Activated CD8-positive, alpha-beta memory T cell treated with anti-CD3 and anti-CD28 coated beads, Interleukin-2, amount 50 U/mL, for 4 hours (primary cell): ENCODE results near the gene FNDC8.
"Not testable (repeated sequence)": the region's sequence is repeated elsewhere in the genome, so short reads cannot be mapped to it uniquely, and the experiment has no call there.

Experiments used
- DNase-seq: peaks from one replicate; pipeline ENCODE4 v3.0.0-alpha.2; 2020

FNDC8 gene

DNA sequence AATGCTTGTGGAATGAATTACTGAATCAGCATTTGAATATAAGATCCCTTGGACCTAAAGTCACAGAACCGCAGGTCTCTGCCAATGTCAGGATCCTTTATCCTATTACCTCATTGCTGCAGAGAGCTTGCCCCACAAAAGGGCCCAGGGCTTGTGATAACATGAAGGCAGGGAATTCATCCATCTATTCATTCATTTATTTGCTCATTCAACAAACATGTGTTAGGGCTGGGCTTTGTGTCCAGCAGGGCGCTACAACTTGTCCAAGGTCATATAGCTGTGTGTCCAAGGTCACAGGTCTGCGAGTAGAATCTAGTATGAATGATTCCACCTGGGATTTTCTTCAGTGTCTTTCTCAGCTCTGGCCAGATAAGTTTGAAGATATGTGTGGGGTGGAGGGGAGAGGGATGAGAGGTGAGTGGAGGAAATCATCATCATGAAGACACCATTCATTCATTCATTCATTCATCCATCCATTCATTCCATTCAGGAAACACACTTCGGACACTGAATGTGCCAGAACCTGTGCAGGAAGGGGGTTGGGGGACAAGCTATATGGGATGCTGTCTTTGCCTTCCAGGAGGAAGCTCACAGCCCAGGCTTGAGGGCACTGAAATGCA, 24.9 kb downstream of the FNDC8 start:
- DNase-seq: no peak

DNA sequence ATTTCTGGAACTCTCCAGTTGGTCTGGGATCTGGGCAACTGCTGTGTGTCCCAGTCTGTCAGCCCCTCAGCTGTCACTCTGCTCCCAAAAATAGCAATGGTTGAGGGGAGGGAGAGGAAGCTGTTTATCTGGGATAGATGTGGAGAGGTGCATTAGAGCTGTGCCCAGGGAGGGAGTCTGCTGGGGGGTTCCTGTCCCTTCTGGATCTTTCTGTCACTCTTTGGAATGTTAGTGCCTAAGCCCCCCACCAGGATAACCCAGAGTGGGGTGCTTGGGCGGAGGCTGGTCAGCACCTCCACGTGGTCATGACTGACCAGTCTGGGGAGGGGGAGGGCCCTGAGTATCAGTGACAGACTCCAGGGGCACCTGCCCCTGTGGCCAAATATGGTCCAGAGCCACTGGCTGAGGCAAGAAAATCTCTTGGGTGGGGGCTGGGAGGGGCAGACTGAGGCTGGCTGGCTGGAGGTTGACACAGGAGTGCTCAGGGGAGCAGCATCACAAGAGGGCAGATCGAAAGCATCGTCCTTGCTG, 26.0 kb downstream of the FNDC8 start, which contains the start of gene UNC45B:
UNC45B (plus strand) TSS at position 443 of the 531 bp plus-strand sequence. CDS start 447 bp downstream, outside the sequence.
- no peak for DNase-seq

DNA sequence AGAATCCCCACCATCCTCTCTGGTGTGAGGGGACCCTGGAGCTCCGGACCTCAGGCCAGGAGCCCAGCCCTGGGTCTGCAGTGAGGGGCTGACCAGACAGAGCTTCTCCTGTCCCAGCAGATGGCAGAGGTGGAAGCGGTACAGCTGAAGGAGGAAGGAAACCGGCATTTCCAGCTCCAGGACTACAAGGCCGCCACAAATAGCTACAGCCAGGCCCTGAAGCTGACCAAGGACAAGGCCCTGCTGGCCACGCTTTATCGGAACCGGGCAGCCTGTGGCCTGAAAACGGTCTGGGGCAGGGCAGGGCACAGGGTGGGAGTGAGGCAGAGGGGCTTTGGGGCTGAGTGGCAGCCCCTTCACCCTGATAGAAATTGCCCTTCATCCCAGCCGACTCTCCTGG, 26.7 kb downstream of the FNDC8 start:
- no peak for DNase-seq

DNA sequence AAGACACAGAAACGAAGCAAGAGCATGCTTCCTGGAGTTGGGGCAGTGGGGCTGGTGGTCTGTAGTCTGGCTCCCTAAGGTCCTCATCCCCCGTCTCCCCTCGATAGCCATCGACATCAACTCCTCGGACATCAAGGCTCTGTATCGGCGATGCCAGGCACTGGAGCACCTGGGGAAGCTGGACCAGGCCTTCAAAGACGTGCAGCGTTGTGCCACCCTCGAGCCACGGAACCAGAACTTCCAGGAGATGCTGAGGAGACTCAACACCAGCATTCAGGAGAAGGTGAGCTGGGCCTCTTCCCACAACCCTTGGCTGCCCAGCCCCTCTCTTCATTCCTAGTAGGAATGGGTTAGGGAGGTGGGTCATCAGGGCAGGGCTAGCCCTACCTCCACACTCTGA, 28.5 kb downstream of the FNDC8 start:
- no peak for DNase-seq

DNA sequence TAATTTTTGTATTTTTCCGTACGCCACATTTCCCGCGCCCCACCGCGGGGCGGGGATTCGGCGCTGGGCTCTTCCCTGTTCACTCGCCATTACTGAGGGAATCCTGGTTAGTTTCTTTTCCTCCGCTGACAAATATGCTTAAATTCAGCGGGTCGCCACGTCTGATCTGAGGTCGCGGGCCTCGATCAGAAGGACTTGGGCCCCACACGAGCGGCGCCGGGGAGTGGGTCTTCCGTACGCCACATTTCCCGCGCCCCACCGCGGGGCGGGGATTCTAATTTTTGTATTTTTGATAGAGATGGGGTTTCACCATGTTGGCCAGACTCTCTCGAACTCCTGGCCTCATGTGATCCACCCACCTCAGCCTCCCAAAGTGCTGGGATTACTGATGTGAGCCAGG, 29.7 kb downstream of the FNDC8 start:
- not testable (repeated sequence) for DNase-seq

DNA sequence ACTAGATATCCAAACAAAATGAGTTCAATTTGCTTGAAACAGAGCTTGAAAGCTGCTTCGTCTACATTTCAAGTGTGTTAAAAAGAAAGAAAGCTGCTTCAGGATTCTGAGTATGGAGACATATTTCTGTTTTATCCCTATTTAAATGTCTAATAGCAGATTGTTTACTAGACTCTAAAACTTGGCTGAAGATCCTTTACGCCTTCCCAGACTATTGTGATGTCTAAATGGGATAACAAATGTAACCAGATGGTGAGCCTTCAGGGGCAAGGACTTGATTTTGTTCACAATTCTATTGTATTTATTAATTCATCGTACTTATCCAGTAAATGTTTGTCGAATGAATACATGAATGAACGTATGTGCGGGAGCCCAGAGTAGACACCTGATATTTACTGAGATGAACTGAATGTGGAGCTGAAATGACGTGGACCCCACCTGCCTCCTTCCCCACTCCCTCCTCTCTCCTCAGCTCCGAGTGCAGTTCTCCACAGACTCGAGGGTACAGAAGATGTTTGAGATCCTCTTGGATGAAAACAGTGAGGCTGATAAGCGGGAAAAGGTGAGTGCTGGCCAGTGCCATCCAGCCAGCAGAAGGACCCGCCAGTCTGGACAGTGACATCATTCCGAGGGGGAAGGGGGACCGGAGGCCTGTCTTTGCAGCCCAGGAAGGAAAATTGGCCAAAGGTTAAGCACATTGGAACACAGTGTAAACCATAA, 31.2 kb downstream of the FNDC8 start:
- DNase-seq: no peak

DNA sequence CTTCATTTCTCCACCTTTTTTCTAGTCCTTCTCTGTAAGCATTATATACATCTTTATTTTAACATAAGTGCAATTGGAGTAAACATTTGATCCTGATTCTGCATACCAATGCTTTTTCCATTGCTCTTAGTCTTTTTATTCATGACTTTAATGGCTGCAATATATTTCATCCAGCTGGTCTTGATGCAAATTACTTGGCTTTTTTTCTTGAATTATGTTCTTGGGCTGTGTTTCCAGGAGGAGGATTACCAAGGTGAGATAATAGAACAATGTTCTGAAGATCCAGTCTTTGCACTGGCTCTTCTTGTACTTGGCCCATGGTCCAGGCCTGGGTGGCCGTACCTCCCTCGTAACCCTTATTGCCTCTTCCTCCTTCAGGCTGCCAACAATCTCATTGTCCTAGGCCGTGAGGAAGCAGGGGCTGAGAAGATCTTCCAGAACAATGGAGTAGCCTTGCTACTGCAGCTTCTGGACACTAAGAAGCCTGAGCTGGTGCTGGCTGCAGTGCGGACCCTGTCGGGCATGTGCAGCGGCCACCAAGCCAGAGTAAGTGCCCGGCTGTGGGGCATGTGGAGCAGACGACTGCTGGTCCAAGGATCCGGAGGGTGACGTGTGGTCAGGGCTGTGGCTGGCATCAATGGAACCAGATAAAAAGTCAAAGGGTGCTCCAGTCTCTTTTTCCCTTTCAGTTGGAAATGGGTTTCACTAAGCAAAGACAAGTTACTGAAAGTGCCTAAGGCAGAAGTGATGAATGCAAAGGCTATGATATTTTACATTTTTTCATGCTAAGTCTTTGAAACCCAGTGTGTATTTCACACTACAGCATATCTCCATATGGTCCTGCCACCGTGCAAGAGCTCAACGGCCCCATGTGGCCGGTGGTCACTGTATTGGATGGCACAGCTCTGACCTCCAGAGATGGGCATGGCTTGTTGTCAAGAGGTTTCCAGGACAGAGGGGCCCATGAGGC, 33.1 kb downstream of the FNDC8 start:
- DNase-seq: no peak

DNA sequence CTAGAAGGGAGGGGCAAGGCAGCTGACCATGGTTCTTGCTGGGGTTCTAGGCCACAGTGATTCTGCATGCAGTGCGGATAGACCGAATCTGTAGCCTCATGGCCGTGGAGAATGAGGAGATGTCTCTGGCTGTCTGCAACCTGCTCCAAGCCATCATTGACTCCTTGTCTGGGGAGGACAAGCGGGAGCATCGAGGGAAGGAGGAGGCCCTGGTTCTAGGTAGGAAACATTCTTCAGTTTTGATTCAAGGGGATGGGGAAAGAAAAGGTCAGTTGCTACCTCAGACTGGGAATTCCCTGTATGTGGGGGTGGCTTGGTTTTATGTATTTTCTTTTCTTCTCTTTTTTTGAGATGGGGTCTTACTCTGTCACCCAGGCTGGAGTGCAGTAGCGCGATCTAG, 33.8 kb downstream of the FNDC8 start:
- DNase-seq: no peak

DNA sequence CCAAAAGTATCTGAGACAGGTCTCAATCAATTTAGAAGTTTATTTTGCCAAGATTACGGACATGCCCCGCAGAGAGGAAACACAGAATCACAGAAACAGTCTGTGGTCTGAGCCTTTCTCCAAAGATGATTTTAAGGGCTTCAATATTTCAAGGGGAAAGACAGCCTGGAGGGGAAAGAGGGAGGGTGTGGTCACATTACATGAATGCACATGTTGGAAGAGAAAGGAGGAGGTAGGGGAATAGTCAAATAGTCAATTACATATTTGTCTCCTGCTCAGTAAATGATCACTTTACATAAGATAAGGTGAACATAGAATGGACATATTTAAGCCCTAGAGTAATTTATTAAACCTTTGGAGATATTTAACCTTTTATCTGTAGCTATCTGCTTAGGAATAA, 38.5 kb downstream of the FNDC8 start:
- no peak for DNase-seq

DNA sequence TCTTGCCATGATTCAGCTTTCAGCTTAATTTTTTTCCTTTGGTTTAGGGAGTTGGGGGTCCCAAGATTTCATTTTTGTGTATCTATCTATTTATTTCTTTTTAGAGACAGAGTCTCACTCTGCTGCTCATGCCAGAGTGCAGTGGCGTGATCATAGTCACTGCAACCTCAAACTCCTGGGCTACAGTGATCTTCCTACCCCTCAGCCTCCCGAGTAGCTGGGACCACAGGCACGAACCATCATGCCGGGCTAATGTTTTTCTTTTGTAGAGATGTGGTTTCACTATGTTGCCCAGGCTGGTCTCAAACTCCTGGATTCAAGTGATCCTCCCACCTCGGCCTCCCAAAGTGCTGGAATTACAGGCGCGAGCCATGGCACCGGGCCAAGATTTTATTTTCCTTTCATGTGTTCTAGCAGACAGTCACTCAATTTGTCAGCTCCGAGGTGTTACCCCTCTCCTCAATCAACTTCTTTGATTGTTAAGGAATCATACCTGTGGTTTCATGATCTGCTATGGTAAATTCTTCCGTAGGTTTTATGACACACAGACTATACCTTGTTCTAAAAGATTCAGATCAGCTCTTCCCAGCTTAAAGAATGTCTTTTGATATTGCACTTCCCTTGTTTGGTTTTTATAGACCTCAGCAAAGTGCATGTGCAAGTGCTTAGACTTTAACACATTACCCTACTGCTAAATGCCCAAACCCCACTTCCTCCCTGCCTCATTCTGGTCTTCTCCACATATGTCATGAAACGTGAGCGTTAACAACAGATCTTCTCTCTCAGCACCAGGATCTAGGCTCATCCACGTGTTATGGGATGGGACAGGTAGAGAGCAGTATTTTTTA, 39.2 kb downstream of the FNDC8 start:
- peak; percentile 47 for DNase-seq

DNA sequence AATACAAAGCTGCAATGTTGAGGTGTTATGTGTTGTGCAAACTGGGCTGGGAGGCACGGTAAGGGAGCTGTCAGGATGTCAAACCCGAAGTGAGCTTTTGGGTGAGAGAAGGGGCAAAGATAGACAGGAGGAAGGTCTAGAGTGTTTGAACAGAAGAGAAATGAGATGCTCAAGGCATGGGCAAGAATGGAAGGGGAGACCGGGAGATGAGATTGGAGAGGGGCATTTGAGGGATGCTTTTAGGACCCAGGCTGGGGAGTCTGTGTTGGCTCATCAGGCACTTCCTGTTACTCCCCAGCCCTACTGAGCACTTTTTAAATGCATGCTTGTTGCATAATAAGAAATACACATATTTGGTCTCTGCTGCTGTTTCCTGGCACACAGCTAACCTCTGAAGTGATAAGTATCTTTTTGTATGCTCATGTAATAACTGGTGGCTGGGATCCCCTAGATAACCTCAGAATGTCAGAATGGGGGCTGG, 39.9 kb downstream of the FNDC8 start:
- no peak for DNase-seq

DNA sequence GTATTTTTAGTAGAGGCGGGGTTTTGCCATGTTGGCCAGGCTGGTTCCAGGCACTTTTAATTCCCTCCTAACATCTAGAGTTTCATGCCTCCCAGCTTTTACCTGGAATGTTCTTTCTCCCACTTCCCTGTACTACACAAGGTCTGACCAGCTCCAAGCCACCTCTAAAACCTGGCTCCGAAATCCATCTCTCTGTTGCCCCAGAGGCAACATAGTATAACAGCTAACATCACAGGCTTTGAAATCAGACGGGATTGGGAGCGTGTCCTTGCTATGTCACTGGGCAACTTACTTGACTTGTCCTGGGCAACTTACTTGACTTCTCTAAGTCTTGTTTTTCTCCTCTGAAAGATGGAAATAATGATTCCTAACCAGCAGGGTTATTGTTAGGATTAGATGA, 41.3 kb downstream of the FNDC8 start:
- no peak for DNase-seq

DNA sequence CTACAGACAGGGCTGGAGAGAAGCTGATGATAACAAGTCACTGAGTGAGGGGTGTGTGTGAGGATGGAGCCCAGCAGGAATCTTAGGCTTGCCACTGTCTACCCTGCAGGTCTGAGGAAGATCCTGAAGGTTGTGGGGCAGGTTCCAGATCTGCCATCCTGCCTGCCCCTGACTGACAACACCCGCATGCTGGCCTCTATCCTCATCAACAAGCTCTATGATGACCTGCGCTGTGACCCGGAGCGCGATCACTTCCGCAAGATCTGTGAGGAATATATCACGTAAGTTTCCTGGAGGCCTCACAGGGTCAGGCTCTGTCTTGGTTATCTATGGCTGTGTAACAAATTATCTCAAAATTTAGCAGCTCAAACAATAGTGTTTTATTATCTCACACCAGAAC, 42.5 kb downstream of the FNDC8 start:
- DNase-seq: no peak

DNA sequence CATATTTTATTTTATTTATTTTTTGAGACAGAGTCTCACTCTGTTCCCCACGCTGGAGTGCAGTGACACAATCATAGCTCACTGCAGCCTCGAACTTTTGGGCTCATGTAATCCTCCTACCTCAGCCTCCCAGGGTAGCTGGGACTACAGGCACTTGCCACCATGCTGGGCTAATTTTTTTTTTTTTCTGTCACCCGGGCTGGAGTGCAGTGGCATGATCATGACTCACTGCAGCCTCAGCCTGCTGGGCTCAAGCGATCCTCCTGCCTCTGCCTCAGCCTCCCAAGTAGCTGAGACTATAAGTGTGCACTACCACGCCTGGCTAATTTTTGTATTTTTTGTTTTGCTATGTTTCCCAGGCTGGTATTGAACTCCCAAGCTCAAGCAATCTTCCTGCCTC, 43.3 kb downstream of the FNDC8 start:
- no peak for DNase-seq

DNA sequence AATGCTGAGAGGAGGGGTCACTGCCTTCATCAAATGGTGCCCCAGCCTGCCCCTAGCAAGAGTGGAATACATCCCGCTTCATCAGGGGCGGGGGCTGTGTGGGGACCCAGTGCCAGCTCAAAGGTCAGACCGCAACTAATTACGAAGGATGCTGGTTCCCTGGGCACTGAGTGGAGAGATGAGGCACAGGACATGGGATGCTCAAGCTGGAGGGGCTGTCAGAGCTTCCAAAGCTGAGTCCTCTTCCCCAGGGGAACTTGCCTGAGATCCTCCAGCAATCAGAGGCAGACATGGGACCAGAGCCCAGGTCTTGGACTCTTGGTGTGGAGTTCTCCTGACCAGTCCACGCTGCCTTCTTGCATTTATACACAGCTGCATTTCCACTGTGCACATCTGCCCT, 45.1 kb downstream of the FNDC8 start:
- DNase-seq: no peak

DNA sequence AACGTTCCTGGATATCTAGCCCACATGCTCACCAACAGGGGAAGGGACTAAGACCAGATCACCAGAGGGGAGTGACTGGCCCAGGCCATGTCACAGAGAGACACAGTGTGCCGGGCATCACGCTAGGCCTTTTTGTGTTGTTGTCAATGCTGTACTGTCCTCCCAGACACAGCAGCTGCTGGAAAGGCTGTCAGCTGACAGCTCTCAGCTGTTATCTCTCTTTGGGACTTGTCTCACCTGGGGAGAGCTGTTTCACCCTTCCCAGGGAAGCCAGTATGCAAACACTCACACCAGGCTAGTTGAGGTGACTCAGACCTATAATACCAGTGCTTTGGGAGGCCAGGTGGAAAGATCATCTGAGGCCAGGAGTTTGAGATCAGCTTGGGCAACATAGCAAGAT, 45.6 kb downstream of the FNDC8 start:
- no peak for DNase-seq

DNA sequence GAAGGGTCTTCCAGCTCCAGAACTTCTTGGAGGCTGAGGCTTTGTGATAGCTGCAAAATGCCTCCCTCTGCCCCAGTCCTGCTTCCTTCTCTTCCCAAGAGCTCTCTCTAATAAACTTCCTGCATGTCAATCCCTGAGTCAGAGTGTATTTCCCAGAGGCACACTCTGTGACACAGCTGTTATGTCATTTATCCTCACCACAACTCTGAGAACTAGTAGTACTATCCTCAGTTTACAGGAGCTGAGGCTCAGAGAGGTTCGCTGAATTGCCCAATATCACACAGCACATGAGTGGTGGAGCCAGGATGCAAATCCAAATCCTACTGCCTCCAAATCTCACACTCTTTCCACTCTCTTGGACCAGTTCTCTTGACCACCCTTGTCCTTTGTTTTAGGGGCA, 46.3 kb downstream of the FNDC8 start:
- DNase-seq: no peak

DNA sequence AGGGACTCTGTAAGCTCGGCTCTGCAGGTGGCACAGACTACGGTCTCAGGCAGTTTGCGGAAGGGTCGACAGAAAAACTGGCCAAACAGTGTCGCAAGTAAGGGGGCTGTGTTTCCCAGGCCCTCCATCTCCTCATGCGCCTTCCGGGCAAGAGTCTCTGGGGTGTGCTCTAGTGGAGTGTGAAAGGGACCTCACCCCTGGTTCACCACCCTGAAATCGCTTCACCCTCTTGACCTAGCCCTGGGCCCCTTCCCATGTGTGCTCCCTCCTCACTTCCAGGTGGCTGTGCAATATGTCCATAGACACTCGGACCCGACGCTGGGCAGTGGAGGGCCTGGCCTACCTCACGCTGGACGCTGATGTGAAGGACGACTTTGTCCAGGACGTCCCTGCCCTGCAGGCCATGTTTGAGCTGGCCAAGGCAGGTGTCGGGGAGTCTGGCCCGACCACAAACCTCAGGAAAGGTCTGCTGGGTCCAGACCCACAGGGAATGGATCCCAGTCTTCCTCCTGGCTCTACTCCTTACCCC, 48.5 kb downstream of the FNDC8 start:
- peak; percentile 4 for DNase-seq

DNA sequence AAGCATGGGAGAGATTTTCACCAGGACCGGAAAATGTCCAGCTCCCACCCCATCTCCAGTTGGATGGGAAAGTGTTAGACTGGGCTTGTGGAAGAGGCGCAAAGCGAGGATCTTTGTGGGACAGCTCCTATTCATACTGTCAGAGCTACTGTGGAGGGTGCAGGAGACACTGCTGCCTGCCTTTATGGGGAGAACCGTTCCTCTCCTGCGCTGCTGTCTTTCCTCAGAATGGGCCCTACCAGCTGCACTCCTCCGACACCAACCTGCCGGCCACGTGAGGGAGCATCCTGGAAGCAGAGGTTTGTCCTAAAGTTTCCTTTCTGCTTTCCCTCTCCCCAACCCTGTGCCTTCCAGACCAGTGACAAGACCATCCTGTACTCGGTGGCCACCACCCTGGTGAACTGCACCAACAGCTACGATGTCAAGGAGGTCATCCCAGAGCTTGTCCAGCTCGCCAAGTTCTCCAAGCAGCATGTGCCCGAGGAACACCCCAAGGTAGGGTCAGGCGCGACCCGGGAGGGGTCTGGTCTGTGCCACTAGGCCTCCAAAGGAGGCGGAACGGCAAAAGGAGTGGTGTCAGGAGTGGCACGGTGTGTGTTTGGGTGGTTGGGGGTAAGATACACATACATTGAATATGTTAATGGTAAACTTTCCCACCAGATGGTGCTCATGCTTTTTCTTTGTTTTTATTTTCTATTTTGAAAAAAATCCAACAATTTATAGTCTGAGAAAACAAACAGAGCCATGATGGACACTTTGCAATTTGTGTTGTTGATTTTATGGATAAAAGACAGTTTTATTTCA, 49.8 kb downstream of the FNDC8 start:
- DNase-seq: peak; percentile 32

DNA sequence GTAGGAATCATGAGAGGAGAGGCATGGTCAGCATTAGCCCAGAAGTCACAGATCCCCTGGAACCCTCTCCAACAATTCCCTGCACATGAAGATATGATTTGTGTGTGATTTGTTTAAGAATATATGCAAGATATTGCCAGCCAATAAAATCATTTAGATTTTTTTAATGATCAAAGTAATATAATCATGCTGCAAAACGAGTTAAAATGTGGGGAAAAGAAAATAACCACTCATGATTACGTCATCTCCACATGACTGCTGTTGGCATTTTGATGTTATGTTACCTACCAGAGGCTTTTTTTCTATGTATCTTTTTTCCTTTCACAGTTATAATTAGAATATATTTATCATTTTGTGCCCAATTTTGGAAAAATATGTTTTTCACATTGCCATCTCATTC, 50.4 kb downstream of the FNDC8 start:
- DNase-seq: no peak

DNA sequence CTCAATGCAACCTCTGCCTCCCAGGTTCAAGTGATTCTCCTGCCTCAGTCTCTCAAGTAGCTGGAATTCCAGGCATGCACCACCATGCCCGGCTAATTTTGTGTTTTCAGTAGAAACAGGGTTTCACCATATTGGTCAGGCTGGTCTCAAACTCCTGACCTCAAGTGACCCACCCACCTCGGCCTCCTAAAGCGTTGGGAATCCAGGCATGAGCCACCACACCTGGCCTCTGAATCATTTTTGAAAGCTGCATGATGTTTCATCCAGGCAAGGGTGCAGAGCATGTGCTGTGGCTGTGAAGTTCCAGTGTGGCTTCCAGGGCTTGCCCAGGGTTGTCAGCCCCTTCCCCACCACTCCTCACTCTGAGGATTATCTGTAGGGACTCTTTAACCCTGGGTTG, 50.9 kb downstream of the FNDC8 start:
- DNase-seq: peak; percentile 8
